H9 (cell line): Measurements from ENCODE around the gene HDAC5. TPM values are rescaled to one million over a fixed set of nuclear protein-coding genes. Genes with fewer than 3 reads are reported as not detected.

ENCODE experiments used
- DNase-seq: peaks from one replicate; pipeline ENCODE4 v3.0.0-alpha.2; 2017
- H2AFZ ChIP-seq: one replicate; pipeline ENCODE4 v1.6.1; 2013; ENCODE audit warnings: mild to moderate bottlenecking, low read length, control low read depth, moderate library complexity
- H2AK5ac ChIP-seq: 2 replicates; pipeline ENCODE4 v1.6.1; 2013; ENCODE audit warnings: low read length, control low read depth, mixed read lengths; ENCODE audit not compliant: insufficient read length
- H2BK120ac ChIP-seq: one replicate; pipeline ENCODE4 v1.6.1; 2013; ENCODE audit warnings: low read depth, mild to moderate bottlenecking, low read length, control low read depth, inconsistent platforms; ENCODE audit not compliant: poor library complexity, severe bottlenecking
- H2BK12ac ChIP-seq: 2 replicates; pipeline ENCODE4 v1.6.1; 2013; ENCODE audit warnings: low read length, control low read depth, mixed read lengths, low read depth; ENCODE audit not compliant: insufficient read length
- H2BK15ac ChIP-seq: 2 replicates; pipeline ENCODE4 v1.6.1; 2013; ENCODE audit warnings: low read depth, low read length, control low read depth
- H2BK20ac ChIP-seq: one replicate; pipeline ENCODE4 v1.6.1; 2013; ENCODE audit warnings: low read depth, mild to moderate bottlenecking, low read length, control low read depth, inconsistent platforms; ENCODE audit not compliant: poor library complexity, severe bottlenecking
- H2BK5ac ChIP-seq: 2 replicates; pipeline ENCODE4 v1.6.1; 2013; ENCODE audit warnings: low read length, control low read depth, mixed read lengths; ENCODE audit not compliant: insufficient read length
- H3K14ac ChIP-seq: 2 replicates; pipeline ENCODE4 v1.6.1; 2013; ENCODE audit warnings: low read length, control low read depth; ENCODE audit not compliant: insufficient read depth
- H3K18ac ChIP-seq: 2 replicates; pipeline ENCODE4 v1.6.1; 2013; ENCODE audit warnings: low read depth, mild to moderate bottlenecking, mixed read lengths, low read length, control low read depth; ENCODE audit not compliant: insufficient read length
- H3K23ac ChIP-seq: 2 replicates; pipeline ENCODE4 v1.6.1; 2013; ENCODE audit warnings: low read length, control low read depth, mixed read lengths, low read depth; ENCODE audit not compliant: insufficient read length
- H3K23me2 ChIP-seq: 2 replicates; pipeline ENCODE4 v1.6.1; 2013; ENCODE audit warnings: low read depth, mild to moderate bottlenecking, mixed read lengths, low read length, control low read depth; ENCODE audit not compliant: insufficient read length, poor library complexity, severe bottlenecking
- H3K27ac ChIP-seq: 2 replicates; pipeline ENCODE4 v1.5.1; 2013; ENCODE audit warnings: low read length, control low read depth, mixed read lengths, low read depth; ENCODE audit not compliant: insufficient read length
- H3K27me3 ChIP-seq: 2 replicates; pipeline ENCODE4 v1.6.1; 2013; ENCODE audit warnings: low read length, control low read depth, inconsistent platforms; ENCODE audit not compliant: insufficient read depth
- H3K4ac ChIP-seq: 2 replicates; pipeline ENCODE4 v1.6.1; 2013; ENCODE audit warnings: low read depth, mild to moderate bottlenecking, control low read depth, inconsistent platforms, low read length, moderate library complexity
- H3K4me1 ChIP-seq: 2 replicates; pipeline ENCODE4 v1.6.1; 2013; ENCODE audit warnings: low read length, control low read depth, inconsistent platforms; ENCODE audit not compliant: insufficient read depth
- H3K4me2 ChIP-seq: 2 replicates; pipeline ENCODE4 v1.6.1; 2013; ENCODE audit warnings: low read length, control low read depth, mixed read lengths; ENCODE audit not compliant: insufficient read length, insufficient read depth
- H3K56ac ChIP-seq: 2 replicates; pipeline ENCODE4 v1.6.1; 2013; ENCODE audit warnings: low read depth, mild to moderate bottlenecking, mixed read lengths, low read length, control low read depth; ENCODE audit not compliant: insufficient read length
- H3K79me1 ChIP-seq: 2 replicates; pipeline ENCODE4 v1.6.1; 2013; ENCODE audit warnings: low read depth, mild to moderate bottlenecking, moderate library complexity, low read length, control low read depth, inconsistent platforms; ENCODE audit not compliant: insufficient read depth, poor library complexity, severe bottlenecking
- H3K79me2 ChIP-seq: 2 replicates; pipeline ENCODE4 v1.6.1; 2013; ENCODE audit warnings: low read length, control low read depth, inconsistent platforms; ENCODE audit not compliant: insufficient read depth
- H3K9ac ChIP-seq: 2 replicates; pipeline ENCODE4 v1.6.1; 2013; ENCODE audit warnings: low read length, control low read depth, mixed read lengths; ENCODE audit not compliant: insufficient read length; ENCODE audit errors: extremely low read depth
- H3K9me3 ChIP-seq: one replicate; pipeline ENCODE4 v1.6.1; 2013; ENCODE audit warnings: low read depth, low read length, inconsistent platforms; ENCODE audit not compliant: control insufficient read depth
- H3T11ph ChIP-seq: one replicate; pipeline ENCODE4 v1.6.1; 2013; ENCODE audit warnings: mild to moderate bottlenecking, low read length, control low read depth, inconsistent platforms
- H4K20me1 ChIP-seq: one replicate; pipeline ENCODE4 v1.6.1; 2013; ENCODE audit not compliant: control insufficient read depth, insufficient read length, insufficient read depth
- H4K5ac ChIP-seq: 2 replicates; pipeline ENCODE4 v1.6.1; 2013; ENCODE audit warnings: low read depth, mild to moderate bottlenecking, mixed read lengths, low read length, control low read depth; ENCODE audit not compliant: insufficient read length
- H4K8ac ChIP-seq: replicated peaks from 2 replicates; pipeline ENCODE4 v1.6.1; 2013; ENCODE audit warnings: low read length, control low read depth, mixed read lengths, low read depth; ENCODE audit not compliant: insufficient read length
- H4K91ac ChIP-seq: 2 replicates; pipeline ENCODE4 v1.6.1; 2013; ENCODE audit warnings: low read depth, mild to moderate bottlenecking, moderate library complexity, mixed read lengths, low read length, control low read depth; ENCODE audit not compliant: insufficient read length
- H3K27ac Mint-ChIP-seq, 3 experiments: 2 replicates in 2 of 3; 3 replicates in 1 of 3; pipeline ENCODE4 v1.8.0; 2020 to 2021; ENCODE audit warnings: mixed read lengths in 3 of 3, mild to moderate bottlenecking in 1 of 3, moderate library complexity in 1 of 3
- H3K27me3 Mint-ChIP-seq: 2 replicates; pipeline ENCODE4 v1.8.0; 2021; ENCODE audit warnings: low read depth, mild to moderate bottlenecking, moderate library complexity, mixed read lengths
- H3K36me3 Mint-ChIP-seq, 3 experiments: 2 replicates in 2 of 3; 3 replicates in 1 of 3; pipeline ENCODE4 v1.8.0; 2020 to 2021; ENCODE audit warnings: low read depth in 3 of 3, mixed read lengths in 3 of 3; ENCODE audit not compliant: insufficient read depth in 1 of 3
- H3K4me1 Mint-ChIP-seq, 2 experiments: 2 replicates each; pipeline ENCODE4 v1.8.0; 2020; ENCODE audit warnings: mixed read lengths in 2 of 2
- H3K4me3 Mint-ChIP-seq, 2 experiments: 2 replicates in 1 of 2; 3 replicates in 1 of 2; pipeline ENCODE4 v1.8.0; 2020 to 2021; ENCODE audit warnings: mild to moderate bottlenecking in 2 of 2, mixed read lengths in 2 of 2, moderate library complexity in 1 of 2
- H3K9me3 Mint-ChIP-seq, 2 experiments: 2 replicates in 1 of 2; 3 replicates in 1 of 2; pipeline ENCODE4 v1.8.0; 2020; ENCODE audit warnings: mild to moderate bottlenecking in 2 of 2, mixed read lengths in 2 of 2, moderate library complexity in 1 of 2
- WGBS: extraction: QIAGEN DNeasy Blood & Tissue Kit; methylation state at CpG from one replicate; pipeline ENCODE4 v1.1.7; 2013; ENCODE audit warnings: missing lambda C conversion rate, low lambda C conversion rate, mixed read lengths; ENCODE audit not compliant: insufficient read length; ENCODE audit errors: extremely low coverage; 5-methylcytosine and 5-hydroxymethylcytosine counted together
- total RNA-seq: library from RNA; stranded (reverse); gene quantifications from 2 replicates; pipeline ENCODE4 v1.2.1, GENCODE V29; 2021
- TF ChIP-seq, protein P1 (sequence below): fragments of 200-600 bp; sonication (generic); conservative IDR thresholded peaks from 3 replicates; pipeline ENCODE4 v1.8.0; 2021; ENCODE audit warnings: antibody characterized with exemption, mild to moderate bottlenecking

Gene HDAC5
- total RNA-seq, 1 experiment from 2014 or later = 39.5 TPM

- no peak overlapping the region for H4K8ac ChIP-seq
- no peak overlapping the region for H3K14ac ChIP-seq
- no peak overlapping the region for H2BK20ac ChIP-seq
- H2AFZ ChIP-seq = no peak overlapping the region
- TF ChIP-seq, protein P1, sequence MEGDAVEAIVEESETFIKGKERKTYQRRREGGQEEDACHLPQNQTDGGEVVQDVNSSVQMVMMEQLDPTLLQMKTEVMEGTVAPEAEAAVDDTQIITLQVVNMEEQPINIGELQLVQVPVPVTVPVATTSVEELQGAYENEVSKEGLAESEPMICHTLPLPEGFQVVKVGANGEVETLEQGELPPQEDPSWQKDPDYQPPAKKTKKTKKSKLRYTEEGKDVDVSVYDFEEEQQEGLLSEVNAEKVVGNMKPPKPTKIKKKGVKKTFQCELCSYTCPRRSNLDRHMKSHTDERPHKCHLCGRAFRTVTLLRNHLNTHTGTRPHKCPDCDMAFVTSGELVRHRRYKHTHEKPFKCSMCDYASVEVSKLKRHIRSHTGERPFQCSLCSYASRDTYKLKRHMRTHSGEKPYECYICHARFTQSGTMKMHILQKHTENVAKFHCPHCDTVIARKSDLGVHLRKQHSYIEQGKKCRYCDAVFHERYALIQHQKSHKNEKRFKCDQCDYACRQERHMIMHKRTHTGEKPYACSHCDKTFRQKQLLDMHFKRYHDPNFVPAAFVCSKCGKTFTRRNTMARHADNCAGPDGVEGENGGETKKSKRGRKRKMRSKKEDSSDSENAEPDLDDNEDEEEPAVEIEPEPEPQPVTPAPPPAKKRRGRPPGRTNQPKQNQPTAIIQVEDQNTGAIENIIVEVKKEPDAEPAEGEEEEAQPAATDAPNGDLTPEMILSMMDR = no peak
- no peaks in the 10 kb centered on the region for H3K79me1 ChIP-seq
- H3K4me1 ChIP-seq = no peaks in the 10 kb centered on the region
- H3T11ph ChIP-seq = no peak overlapping the region
- peak overlapping the region; percentile 84 for H3K4me2 ChIP-seq
- no peak overlapping the region for H3K4ac ChIP-seq
- DNase-seq = peak; percentile 38
- H2BK15ac ChIP-seq = no peak overlapping the region
- H3K27ac ChIP-seq = no peak overlapping the region
- H3K9ac ChIP-seq = peak overlapping the region; percentile 25
- H3K23me2 ChIP-seq = peaks cover 9% of the 10 kb centered on the region
- peak overlapping the region; percentile 93 to 96 for H3K4me3 Mint-ChIP-seq
- H3K27me3 ChIP-seq = no peaks in the 10 kb centered on the region
- no peaks in the 10 kb centered on the region for H3K9me3 ChIP-seq
- peaks cover 17 to 29% of the 10 kb centered on the region in 2 experiments for H3K4me1 Mint-ChIP-seq
- no peak overlapping the region for H4K91ac ChIP-seq
- H3K23ac ChIP-seq = no peak overlapping the region
- WGBS = no CpG with 5 or more reads among the region's 2 CpGs
- H3K18ac ChIP-seq = no peak overlapping the region
- peak overlapping the region; percentile 17 to 97 (median 91); a peak in 3 of 7 replicates for H3K27ac Mint-ChIP-seq
- H3K27me3 Mint-ChIP-seq = no peaks in the 10 kb centered on the region
- H3K9me3 Mint-ChIP-seq = no peaks in the 10 kb centered on the region; a peak in 1 of 5 replicates
- no peak overlapping the region for H2BK120ac ChIP-seq
- H3K36me3 Mint-ChIP-seq = peaks cover 21 to 42% (median 33%) of the 10 kb centered on the region in 3 experiments; a peak in 6 of 7 replicates
- H2BK12ac ChIP-seq = no peak overlapping the region
- no peak overlapping the region for H2BK5ac ChIP-seq
- no peak overlapping the region for H3K56ac ChIP-seq
- no peak overlapping the region for H2AK5ac ChIP-seq
- no peak overlapping the region for H4K5ac ChIP-seq
- H4K20me1 ChIP-seq = no peaks in the 10 kb centered on the region
- no peaks in the 10 kb centered on the region; the same call in 1 of the 2 replicates for H3K79me2 ChIP-seq
Measured at GRCh38 chr17:44071772-44072171, 51.7 kb downstream of the HDAC5 start.
